ENCODE measurements around the gene TTLL13. TPM values are rescaled to one million over a fixed set of nuclear protein-coding genes. Genes with fewer than 3 reads are reported as not detected.
"Not testable (repeated sequence)": the region's sequence is repeated elsewhere in the genome, so short reads cannot be mapped to it uniquely, and the experiment has no call there.

TTLL13 gene
- total and polyA plus RNA-seq, 7 experiments from 2014 or later, result 0.40 to 1.8 (median 0.63) TPM; not detected in 3

DNA sequence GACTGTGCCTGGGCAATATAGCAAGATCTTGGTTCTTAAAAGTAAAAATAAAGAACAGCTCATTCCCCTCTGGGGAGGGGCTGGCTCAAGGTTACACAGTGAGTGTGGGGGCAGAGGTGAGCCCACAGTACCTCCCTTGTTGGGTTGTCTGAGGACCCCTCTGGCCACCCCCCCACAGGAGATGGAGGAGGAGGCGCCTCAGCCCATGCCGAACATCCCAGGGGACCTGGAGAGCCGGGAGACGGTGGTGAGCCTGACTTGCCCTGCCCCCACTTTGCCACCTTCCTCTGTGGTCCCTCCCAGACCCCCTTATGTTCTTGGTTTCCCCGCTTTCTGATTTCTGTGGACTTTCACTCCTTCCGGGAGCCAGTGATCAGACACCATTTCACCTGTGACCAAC, 44.8 kb downstream of the TTLL13 start:
- DNase-seq (no peak), ATAC-seq (no peak)
- ChIA-PET POLR2A (no interaction called here), CTCF (interaction anchor here (1.9 to 2.0 kb wide), 2 partner anchors 12 to 188 kb away, joined by 10 to 15 read pairs; no protein-coding TSS in a partner anchor)
- intact Hi-C loops (cut with micrococcal nuclease), result no loop called here
- Mint-ChIP-seq H3K27ac (peak overlapping the region in 1 of 9 donors; percentile 23), H3K36me3 (no peaks in the 10 kb centered on the region), H3K4me1 (peaks cover 0 to 19% (median 0%) of the 10 kb centered on the region in 7 donors), H3K9me3 (no peaks in the 10 kb centered on the region), H3K27me3 (peaks cover 0 to 26% (median 4%) of the 10 kb centered on the region in 5 donors), H3K4me3 (no peak overlapping the region)
- Histone ChIP-seq H3K36me3 (ENCODE audit: control insufficient read depth in 2 of 3, insufficient read depth in 3 of 3, low read length in 3 of 3) (no peaks in the 10 kb centered on the region), H3K4me3 (ENCODE audit: low read length) (no peak overlapping the region), H3K27ac (ENCODE audit: low read depth, low read length) (no peak overlapping the region), H3K4me1 (ENCODE audit: control insufficient read depth in 2 of 2, insufficient read depth in 2 of 2, low read length in 2 of 2) (no peaks in the 10 kb centered on the region), H3K9me3 (ENCODE audit: control insufficient read depth in 2 of 3, low read length in 3 of 3) (no peaks in the 10 kb centered on the region), H3K27me3 (ENCODE audit: control insufficient read depth in 2 of 2, insufficient read depth in 2 of 2, low read length in 2 of 2) (no peaks in the 10 kb centered on the region)

DNA sequence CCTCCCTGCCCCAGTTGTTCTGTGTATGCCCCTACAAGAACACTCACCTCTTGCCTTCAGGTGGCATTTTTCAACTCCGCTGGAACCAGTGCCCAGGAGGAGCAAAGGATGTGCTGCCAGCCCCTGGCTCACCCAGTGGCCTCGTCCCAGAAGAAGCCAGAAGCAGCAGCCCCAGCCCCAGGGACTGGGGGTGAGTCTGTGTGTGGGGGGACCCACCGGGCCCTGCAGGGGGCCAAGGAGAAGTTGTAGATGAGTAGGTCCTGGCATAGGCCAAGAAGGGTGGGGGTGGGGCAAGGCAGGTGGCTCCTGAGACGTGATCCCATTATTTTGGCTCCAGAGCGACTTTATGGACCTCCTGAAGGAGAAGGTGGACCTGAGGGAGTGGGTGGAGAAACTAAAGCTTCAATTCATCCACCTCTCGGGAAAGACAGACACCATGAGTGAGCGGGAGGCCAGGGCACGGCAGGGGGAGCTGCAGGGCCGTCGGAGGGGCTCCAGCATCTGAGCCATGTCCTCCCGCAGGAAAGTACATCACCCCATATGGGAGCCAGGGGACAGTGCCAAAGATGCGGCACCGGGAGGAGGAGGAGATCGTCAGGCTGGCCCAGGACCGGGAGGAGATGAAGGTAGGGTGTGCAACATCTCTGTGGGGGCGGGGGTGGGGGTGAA, 45.4 kb downstream of the TTLL13 start:
- no peaks in the 10 kb centered on the region for H3K27me3 ChIP-seq (ENCODE audit: control insufficient read depth in 2 of 2, insufficient read depth in 2 of 2, low read length in 2 of 2)
- Mint-ChIP-seq H3K4me1 (peaks cover 0 to 19% (median 0%) of the 10 kb centered on the region in 7 donors), H3K9me3 (no peaks in the 10 kb centered on the region), H3K27ac (peak overlapping the region in 1 of 9 donors; percentile 23), H3K27me3 (peaks cover 0 to 22% (median 4%) of the 10 kb centered on the region in 5 donors), H3K4me3 (no peak overlapping the region), H3K36me3 (no peaks in the 10 kb centered on the region)
- no peaks in the 10 kb centered on the region for H3K36me3 ChIP-seq (ENCODE audit: control insufficient read depth in 2 of 3, insufficient read depth in 3 of 3, low read length in 3 of 3)
- ChIA-PET POLR2A (no interaction called here), CTCF (interaction anchor here (0.8 kb wide), 1 partner anchor 187 kb away, joined by 3 read pairs; no protein-coding TSS in a partner anchor)
- no peaks in the 10 kb centered on the region for H3K4me1 ChIP-seq (ENCODE audit: control insufficient read depth in 2 of 2, insufficient read depth in 2 of 2, low read length in 2 of 2)
- no peak for ATAC-seq
- no peak overlapping the region for H3K4me3 ChIP-seq (ENCODE audit: low read length)
- no peaks in the 10 kb centered on the region for H3K9me3 ChIP-seq (ENCODE audit: control insufficient read depth in 2 of 3, low read length in 3 of 3)
- intact Hi-C loops (cut with micrococcal nuclease), result no loop called here
- no peak for DNase-seq
- H3K27ac ChIP-seq (ENCODE audit: low read depth, low read length), result no peak overlapping the region

DNA sequence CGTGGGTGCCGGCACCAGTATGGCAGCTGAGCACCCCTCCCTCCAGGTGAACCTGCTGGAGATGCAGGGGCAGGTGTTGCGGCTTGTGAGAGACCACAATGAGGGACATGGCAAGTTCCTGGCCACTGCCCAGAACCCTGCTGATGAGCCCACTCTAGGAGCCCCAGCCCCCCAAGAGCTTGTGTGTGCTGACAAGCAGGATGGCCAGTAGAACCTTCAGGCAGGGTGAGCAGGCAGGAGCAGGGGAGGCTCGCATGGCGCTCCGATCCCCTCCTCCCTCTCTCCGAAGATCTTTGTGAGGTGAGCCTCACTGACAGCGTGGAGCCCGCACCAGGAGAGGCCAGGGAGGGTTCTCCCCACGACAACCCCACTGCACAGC, 45.9 kb downstream of the TTLL13 start:
- Histone ChIP-seq H3K4me1 (ENCODE audit: control insufficient read depth in 2 of 2, insufficient read depth in 2 of 2, low read length in 2 of 2) (no peaks in the 10 kb centered on the region), H3K4me3 (ENCODE audit: low read length) (no peak overlapping the region), H3K27me3 (ENCODE audit: control insufficient read depth in 2 of 2, insufficient read depth in 2 of 2, low read length in 2 of 2) (no peaks in the 10 kb centered on the region), H3K9me3 (ENCODE audit: control insufficient read depth in 2 of 3, low read length in 3 of 3) (no peaks in the 10 kb centered on the region), H3K36me3 (ENCODE audit: control insufficient read depth in 2 of 3, insufficient read depth in 3 of 3, low read length in 3 of 3) (no peaks in the 10 kb centered on the region), H3K27ac (ENCODE audit: low read depth, low read length) (no peak overlapping the region)
- Mint-ChIP-seq H3K27ac (no peak overlapping the region), H3K27me3 (peaks cover 0 to 18% (median 4%) of the 10 kb centered on the region in 5 donors), H3K9me3 (no peaks in the 10 kb centered on the region), H3K36me3 (no peaks in the 10 kb centered on the region), H3K4me1 (peaks cover 0 to 19% (median 0%) of the 10 kb centered on the region in 7 donors), H3K4me3 (no peak overlapping the region)
- ChIA-PET CTCF (interaction anchor here (0.8 to 1.2 kb wide), 2 partner anchors 186 to 187 kb away, joined by 3 read pairs; no protein-coding TSS in a partner anchor), POLR2A (no interaction called here)
- intact Hi-C loops (cut with micrococcal nuclease), result no loop called here
- no peak for ATAC-seq
- DNase-seq, result no peak

DNA sequence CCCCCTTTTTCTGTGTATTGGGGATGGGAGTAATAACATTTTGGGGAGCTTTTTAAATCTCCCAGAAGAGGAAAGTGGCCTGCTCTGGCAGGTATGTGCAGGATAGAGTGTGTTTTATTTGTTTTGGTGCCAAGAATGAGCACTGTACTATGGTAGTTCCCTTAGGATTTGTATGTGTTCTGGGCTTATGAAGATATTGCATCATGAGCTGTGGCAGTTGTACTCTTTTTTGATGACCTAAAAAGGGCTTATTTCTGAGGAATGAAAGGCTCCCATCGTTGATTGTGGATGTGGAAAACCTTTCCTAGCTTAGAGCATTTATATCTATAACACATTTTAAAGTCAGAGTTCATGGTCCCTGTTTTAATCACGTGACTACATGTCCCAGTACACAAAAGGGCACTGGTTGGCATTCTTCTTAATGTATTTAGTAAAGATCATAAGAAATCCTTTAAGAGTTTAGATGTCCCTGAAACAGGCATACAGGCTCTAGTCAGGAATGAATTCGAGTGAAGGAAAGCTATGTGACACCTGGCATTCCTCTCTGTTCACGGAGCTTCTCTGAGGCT, 47.0 kb downstream of the TTLL13 start:
- DNase-seq; H3K4me3 Mint-ChIP-seq; H3K9me3 Mint-ChIP-seq; H3K27ac ChIP-seq (ENCODE audit: low read depth, low read length); H3K36me3 ChIP-seq (ENCODE audit: control insufficient read depth in 2 of 3, insufficient read depth in 3 of 3, low read length in 3 of 3); H3K4me1 ChIP-seq (ENCODE audit: control insufficient read depth in 2 of 2, insufficient read depth in 2 of 2, low read length in 2 of 2); H3K4me3 ChIP-seq (ENCODE audit: low read length); H3K36me3 Mint-ChIP-seq; H3K9me3 ChIP-seq (ENCODE audit: control insufficient read depth in 2 of 3, low read length in 3 of 3); intact Hi-C loops (cut with micrococcal nuclease); ATAC-seq; H3K27me3 ChIP-seq (ENCODE audit: control insufficient read depth in 2 of 2, insufficient read depth in 2 of 2, low read length in 2 of 2): not testable (repeated sequence)
- Mint-ChIP-seq H3K27me3 (peaks cover 0 to 18% (median 4%) of the 10 kb centered on the region in 5 donors), H3K27ac (peak overlapping the region in 1 of 9 donors; percentile 12), H3K4me1 (peaks cover 3 to 24% (median 3%) of the 10 kb centered on the region in 7 donors)
- ChIA-PET POLR2A (interaction anchor here (0.7 to 1.2 kb wide), 2 partner anchors 9 to 106 kb away, joined by 3 read pairs; no protein-coding TSS in a partner anchor), CTCF (interaction anchor here (0.6 to 1.3 kb wide), 4 partner anchors 9 to 457 kb away, joined by 3 read pairs; no protein-coding TSS in a partner anchor)

DNA sequence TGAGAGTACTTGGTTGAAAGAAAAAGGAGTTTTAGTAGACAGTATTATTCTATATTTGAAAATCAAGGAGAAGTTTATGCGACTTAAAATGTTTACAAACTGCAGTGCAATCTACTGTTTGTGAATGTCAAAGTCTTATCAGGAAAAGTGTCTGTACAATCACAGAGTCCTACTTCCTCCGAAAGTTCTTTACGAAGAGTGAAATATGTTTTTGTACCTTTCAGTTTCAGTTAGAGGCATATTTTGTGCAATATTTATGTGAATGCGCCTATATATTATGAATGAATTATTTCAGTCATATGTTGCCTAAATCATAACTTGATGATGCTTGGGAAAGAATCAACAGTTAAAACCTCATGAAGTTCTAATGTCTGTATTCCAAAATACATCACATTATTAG, 47.7 kb downstream of the TTLL13 start:
- Histone ChIP-seq H3K36me3 (ENCODE audit: control insufficient read depth in 2 of 3, insufficient read depth in 3 of 3, low read length in 3 of 3) (no peaks in the 10 kb centered on the region), H3K27me3 (ENCODE audit: control insufficient read depth in 2 of 2, insufficient read depth in 2 of 2, low read length in 2 of 2) (no peaks in the 10 kb centered on the region), H3K27ac (ENCODE audit: low read depth, low read length) (no peak overlapping the region), H3K4me1 (ENCODE audit: control insufficient read depth in 2 of 2, insufficient read depth in 2 of 2, low read length in 2 of 2) (peaks cover 0 to 4% of the 10 kb centered on the region in 2 donors), H3K4me3 (ENCODE audit: low read length) (no peak overlapping the region), H3K9me3 (ENCODE audit: control insufficient read depth in 2 of 3, low read length in 3 of 3) (no peaks in the 10 kb centered on the region)
- peaks cover 4 to 26% (median 7%) of the 10 kb centered on the region in 7 donors for H3K4me1 Mint-ChIP-seq
- ChIA-PET POLR2A (no interaction called here), CTCF (interaction anchor here (1.3 kb wide), 1 partner anchor 23 kb away, joined by 3 read pairs; no protein-coding TSS in a partner anchor)
- intact Hi-C loops (cut with micrococcal nuclease), result no loop called here
- no peak overlapping the region for H3K4me3 Mint-ChIP-seq
- no peak overlapping the region for H3K27ac Mint-ChIP-seq
- no peaks in the 10 kb centered on the region for H3K36me3 Mint-ChIP-seq
- H3K9me3 Mint-ChIP-seq, result no peaks in the 10 kb centered on the region
- DNase-seq, result no peak
- peaks cover 0 to 18% (median 4%) of the 10 kb centered on the region in 5 donors for H3K27me3 Mint-ChIP-seq
- ATAC-seq, result no peak

DNA sequence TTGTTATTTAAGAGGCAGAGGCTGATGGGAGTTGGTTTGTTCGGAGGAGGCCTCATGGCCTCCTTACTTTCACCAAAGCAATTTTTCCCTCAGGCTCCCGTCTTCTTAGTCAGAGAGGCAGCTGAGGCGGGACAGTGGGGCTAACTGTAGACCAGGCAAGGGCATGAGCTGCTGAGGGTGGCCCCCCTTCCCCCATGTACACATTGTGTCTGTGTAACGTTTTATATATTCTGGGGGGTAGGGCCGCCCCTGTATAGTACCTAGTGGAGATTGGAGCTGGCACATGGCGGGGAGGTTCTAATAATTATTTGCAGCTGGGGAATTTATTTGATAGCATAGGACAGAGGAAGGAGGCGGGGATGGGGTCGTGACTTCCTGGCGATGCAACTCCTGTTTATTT, 51.2 kb downstream of the TTLL13 start:
- Mint-ChIP-seq H3K27me3 (peaks cover 0 to 15% (median 0%) of the 10 kb centered on the region in 5 donors), H3K36me3 (no peaks in the 10 kb centered on the region)

More for the DNA sequence above, 51.2 kb downstream of the TTLL13 start:
- no peak overlapping the region for H3K4me3 ChIP-seq (ENCODE audit: low read length)
- CTCF ChIA-PET, result interaction anchor here (0.6 to 1.4 kb wide), 6 partner anchors 8 to 202 kb away, joined by 3 to 5 read pairs (median 3); no protein-coding TSS in a partner anchor
- peaks cover 0 to 19% (median 11%) of the 10 kb centered on the region in 7 donors for H3K4me1 Mint-ChIP-seq
- H3K4me3 Mint-ChIP-seq, result no peak overlapping the region
- intact Hi-C loops (cut with micrococcal nuclease), result no loop called here
- no peak for ATAC-seq
- H3K4me1 ChIP-seq (ENCODE audit: control insufficient read depth in 2 of 2, insufficient read depth in 2 of 2, low read length in 2 of 2), result peaks cover 0 to 4% of the 10 kb centered on the region in 2 donors
- no peak overlapping the region for H3K27ac Mint-ChIP-seq
- POLR2A ChIA-PET, result interaction anchor here (0.7 kb wide), 1 partner anchor 93 kb away, joined by 3 read pairs; no protein-coding TSS in a partner anchor
- H3K27me3 ChIP-seq (ENCODE audit: control insufficient read depth in 2 of 2, insufficient read depth in 2 of 2, low read length in 2 of 2), result no peaks in the 10 kb centered on the region
- H3K27ac ChIP-seq (ENCODE audit: low read depth, low read length), result no peak overlapping the region
- DNase-seq, result no peak
- no peaks in the 10 kb centered on the region for H3K9me3 Mint-ChIP-seq
- no peaks in the 10 kb centered on the region for H3K36me3 ChIP-seq (ENCODE audit: control insufficient read depth in 2 of 3, insufficient read depth in 3 of 3, low read length in 3 of 3)
- no peaks in the 10 kb centered on the region for H3K9me3 ChIP-seq (ENCODE audit: control insufficient read depth in 2 of 3, low read length in 3 of 3)
